Measurements from ENCODE around the gene TRAPPC4. TPM values are rescaled to one million over a fixed set of nuclear protein-coding genes. Genes with fewer than 3 reads are reported as not detected.
A peak's percentile ranks its signal among the peaks of the same experiment; 100 is the strongest.

The TRAPPC4 gene
- total and polyA plus RNA-seq, 2 of the 8 experiments (the other 6 are each of a cell fraction or from before 2014, with no cell fraction given), result 94.3 to 223 TPM

GRCh38 chr11:118996926-118997626, 21.5 kb upstream of the TRAPPC4 start:
- Histone ChIP-seq H3K14ac (ENCODE audit: insufficient read length) (peak overlapping the region; percentile 51), H4K8ac (ENCODE audit: extremely low read depth, insufficient read depth, low read length) (no peak overlapping the region), H3K79me1 (ENCODE audit: low read depth, low read length) (peaks cover 7% of the 10 kb centered on the region), H3K4ac (replicated peaks; ENCODE audit: insufficient read length, low read depth, low read length) (peak overlapping the region; percentile 11), H2BK120ac (replicated peaks; ENCODE audit: low read depth, low read length) (no peak overlapping the region), H2BK5ac (ENCODE audit: low read depth, low read length) (peak overlapping the region; percentile 80; the same call in 1 of the 2 replicates), H3K27me3 (replicated peaks in 1 of 4; ENCODE audit: control insufficient read depth in 3 of 4, extremely low read depth in 1 of 4, insufficient read depth in 3 of 4, low read length in 3 of 4) (no peaks in the 10 kb centered on the region), H3K9me3 (ENCODE audit: insufficient read depth in 2 of 2, low read depth in 1 of 2, low read length in 1 of 2) (no peaks in the 10 kb centered on the region; a peak in 1 of 4 replicates), H3K9ac (replicated peaks in 1 of 4; ENCODE audit: extremely low read depth in 1 of 4, low read depth in 3 of 4, low read length in 3 of 4) (peak overlapping the region; percentile 10 to 93 (median 66)), H2BK20ac (ENCODE audit: low read length) (no peak overlapping the region), H3K4me2 (ENCODE audit: insufficient read depth in 1 of 2, low read depth in 2 of 2, low read length in 2 of 2) (peak overlapping the region; percentile 95 to 100), H3K4me1 (replicated peaks in 1 of 4; ENCODE audit: control insufficient read depth in 3 of 4, insufficient read depth in 4 of 4, low read length in 3 of 4) (peaks cover 0 to 6% (median under 1%) of the 10 kb centered on the region in 4 experiments; a peak in 2 of 7 replicates), H3K27ac (ENCODE audit: low read depth, low read length) (peak overlapping the region; percentile 72; the same call in 1 of the 2 replicates), H3K23ac (ENCODE audit: insufficient read length) (no peak overlapping the region), H2BK12ac (ENCODE audit: low read depth, low read length) (peak overlapping the region; percentile 33; the same call in 1 of the 2 replicates), H3K4me3 (ENCODE audit: extremely low read depth in 1 of 4, insufficient read depth in 2 of 4, low read depth in 3 of 4, low read length in 4 of 4) (peak overlapping the region; percentile 84 to 97 (median 90)), H3K36me3 (ENCODE audit: control insufficient read depth in 2 of 4, insufficient read depth in 4 of 4, low read length in 3 of 4) (peaks cover 3 to 26% (median 16%) of the 10 kb centered on the region in 4 experiments; a peak in 7 of 8 replicates), H4K20me1 (replicated peaks in 1 of 2; ENCODE audit: control insufficient read depth in 1 of 2, insufficient read depth in 2 of 2, low read length in 2 of 2) (no peaks in the 10 kb centered on the region), H3K18ac (ENCODE audit: extremely low read depth, low read length) (peak overlapping the region; percentile 9; the same call in 1 of the 2 replicates), H2AFZ (ENCODE audit: low read length) (peak overlapping the region; percentile 97), H3K23me2 (ENCODE audit: low read depth, low read length) (peaks cover 12% of the 10 kb centered on the region), H2BK15ac (ENCODE audit: low read length) (no peak overlapping the region), H4K5ac (ENCODE audit: insufficient read length, low read depth, low read length) (peak overlapping the region; percentile 15), H3K79me2 (ENCODE audit: control insufficient read depth in 1 of 2, insufficient read depth in 2 of 2, low read length in 2 of 2) (peaks cover 0 to 41% of the 10 kb centered on the region in 2 experiments; a peak in 3 of 4 replicates), H2AK5ac (ENCODE audit: low read depth, low read length) (peak overlapping the region; percentile 76), H3K56ac (replicated peaks; ENCODE audit: insufficient read length, low read depth, low read length) (no peak overlapping the region), H4K91ac (replicated peaks; ENCODE audit: insufficient read length, low read length) (peak overlapping the region; percentile 27)
- POLR2A ChIA-PET (ENCODE audit: partially characterized antibody), result interaction anchor here (0.7 to 15.2 kb wide), 18 partner anchors 12 to 343 kb away, joined by 3 to 264 read pairs (median 3); partner anchors contain the start of genes HMBS, RPS25, SLC37A4 and TRAPPC4
- no peak for DNase-seq (ENCODE audit: low read depth in 1 of 2, low spot score in 2 of 2)
- 50% methylated on average over 22 of the region's 22 CpGs; no CpG with 5 or more reads in 1 of the 2 experiments for WGBS, 2 experiments (ENCODE audit: extremely low coverage in 1 of 2, insufficient coverage in 1 of 2, insufficient read length in 1 of 2, insufficient replicate concordance in 2 of 2, low coverage in 1 of 2, low lambda C conversion rate in 2 of 2, missing lambda C conversion rate in 1 of 2)
- CTCF ChIA-PET (ENCODE audit: partially characterized antibody), result interaction anchor here (0.7 to 1.4 kb wide), 4 partner anchors 34 to 225 kb away, joined by 3 to 5 read pairs (median 3); no protein-coding TSS in a partner anchor
- FAIRE-seq, result no peak
- TF ChIP-seq KDM1A (IDR thresholded peaks at IDR 0.05; ENCODE audit: borderline replicate concordance, low read length), result no peak
- TF ChIP-seq MAX (IDR thresholded peaks at IDR 0.05), result no peak
- TF ChIP-seq E2F6 (IDR thresholded peaks at IDR 0.05), result no peak
- TF ChIP-seq FOSL1 (IDR thresholded peaks at IDR 0.05; ENCODE audit: insufficient read depth, low read depth, low read length), result no peak
- TF ChIP-seq TAF1 (IDR thresholded peaks at IDR 0.05; ENCODE audit: low read depth, low read length), result 0 out of 2 replicates have a peak, but pooled peaks have one; percentile 25
- no peak for TF ChIP-seq RXRA (IDR thresholded peaks at IDR 0.05; ENCODE audit: insufficient read depth, low read depth, low read length)
- TF ChIP-seq YY1 (IDR thresholded peaks at IDR 0.05; ENCODE audit: low read depth, low read length), result no peak
